Measurements from ENCODE around the gene NDNF.

NDNF gene

GRCh38 chr4:121070696-121071639 is 1.4 kb downstream of the NDNF start:
- no peak for DNase-seq

DNA sequence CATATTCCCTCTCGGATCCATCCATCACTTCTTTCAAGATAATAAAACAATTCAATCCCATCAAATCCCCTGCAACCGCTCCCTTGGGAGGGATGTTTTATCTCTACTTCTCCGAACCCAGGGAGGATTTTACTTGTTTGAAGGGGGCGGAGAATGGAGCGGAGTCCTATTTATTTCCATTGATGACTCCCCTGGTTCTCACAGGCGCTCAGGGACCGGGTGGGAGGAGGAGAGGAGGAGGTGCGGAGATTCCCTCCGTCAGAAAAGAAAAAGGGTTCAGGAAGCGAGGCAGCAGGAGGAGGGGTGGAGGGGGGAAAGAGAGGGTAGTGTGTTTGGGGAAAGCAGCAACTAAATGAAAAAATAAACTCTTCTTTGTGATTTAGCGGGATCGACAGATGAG is 2.1 kb downstream of the NDNF start:
- no peak for DNase-seq

GRCh38 chr4:121069430-121069829 is 2.9 kb downstream of the NDNF start:
- DNase-seq, result no peak

DNA sequence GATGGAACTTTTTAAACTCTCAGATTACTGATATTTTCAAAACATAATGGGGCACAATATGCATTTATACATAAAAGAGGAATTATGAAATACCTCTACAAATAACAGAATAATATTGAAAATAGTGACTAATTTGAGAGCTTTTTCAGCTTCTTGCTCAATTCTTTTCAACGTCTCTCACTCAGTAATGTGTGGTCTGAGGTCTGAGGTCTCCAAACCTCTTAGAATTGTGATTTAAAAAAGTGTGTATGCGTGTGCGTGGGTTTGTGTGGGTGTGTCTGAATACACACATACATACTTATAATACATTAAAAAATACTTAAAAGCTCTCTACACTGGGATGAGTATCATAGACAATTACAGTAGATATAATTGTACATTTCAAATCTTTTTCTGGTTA is 7.9 kb downstream of the NDNF start:
- DNase-seq, result no peak

GRCh38 chr4:121062521-121062920 is 9.8 kb downstream of the NDNF start:
- no peak for DNase-seq

- no peak for DNase-seq
These were observed 10.5 kb downstream of the NDNF start for GRCh38 chr4:121061861-121062260.

DNA sequence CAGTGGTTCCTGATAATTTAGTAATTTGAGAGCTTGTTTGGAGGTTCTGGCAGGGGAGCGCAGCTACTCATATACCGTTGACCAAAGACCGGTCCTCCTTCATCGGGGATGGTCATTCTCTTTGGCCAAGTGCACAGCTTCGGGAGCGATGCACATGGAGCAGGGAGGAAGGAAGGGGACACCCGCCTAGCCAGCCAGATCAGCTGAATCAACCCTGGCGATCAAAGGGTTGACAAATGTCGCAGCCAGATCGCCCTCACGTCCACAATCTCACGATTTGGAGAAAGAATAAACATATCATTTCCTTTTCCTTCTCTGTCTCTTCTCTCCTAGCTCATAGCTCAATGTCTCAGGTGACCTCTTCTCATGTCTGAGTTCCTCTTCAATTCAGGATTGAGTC is 11.1 kb downstream of the NDNF start:
- DNase-seq, result no peak

DNA sequence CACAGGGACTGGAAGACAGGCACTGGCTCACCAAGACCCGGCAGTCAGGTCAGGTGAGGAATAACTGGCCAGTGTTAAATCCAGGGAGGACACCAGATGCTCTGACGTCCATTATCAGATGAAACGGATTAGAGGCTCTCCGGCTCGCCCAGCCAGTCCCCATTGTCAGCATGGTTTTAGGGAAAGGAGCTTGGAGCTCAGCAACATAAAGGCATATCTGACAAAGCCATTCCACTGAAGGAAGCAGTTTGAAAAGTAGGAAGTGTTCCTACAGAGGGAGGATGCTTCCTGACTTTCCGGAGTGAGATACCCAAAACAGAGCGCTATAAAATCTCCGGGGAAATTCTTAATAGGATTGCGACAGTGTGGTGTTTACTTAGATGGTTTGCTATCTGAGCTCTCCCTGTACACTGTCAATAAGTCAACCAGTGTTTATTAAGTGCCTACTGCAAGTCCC is 14.8 kb downstream of the NDNF start:
- DNase-seq, result no peak

DNA sequence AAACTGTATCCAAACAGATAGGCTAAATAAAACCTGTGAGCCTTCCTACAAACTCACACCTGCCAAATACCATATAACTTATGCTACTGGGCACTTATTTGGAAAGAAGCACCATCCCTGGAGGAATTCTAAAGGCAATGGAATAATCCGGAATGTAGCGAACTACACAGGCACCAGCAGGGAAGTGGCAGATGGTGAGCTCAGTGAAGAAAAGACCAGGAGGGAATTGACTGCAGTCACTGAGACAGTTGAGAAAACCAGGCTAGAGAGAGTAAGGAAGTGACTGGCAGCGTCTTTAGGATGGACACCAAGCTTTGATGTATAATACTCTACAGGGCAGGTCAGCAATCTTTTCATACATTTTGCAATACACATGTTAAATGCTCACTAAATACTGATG is 16.3 kb downstream of the NDNF start:
- DNase-seq, result no peak

- DNase-seq, result no peak
These were observed 18.0 kb downstream of the NDNF start for GRCh38 chr4:121054373-121054772.

DNA sequence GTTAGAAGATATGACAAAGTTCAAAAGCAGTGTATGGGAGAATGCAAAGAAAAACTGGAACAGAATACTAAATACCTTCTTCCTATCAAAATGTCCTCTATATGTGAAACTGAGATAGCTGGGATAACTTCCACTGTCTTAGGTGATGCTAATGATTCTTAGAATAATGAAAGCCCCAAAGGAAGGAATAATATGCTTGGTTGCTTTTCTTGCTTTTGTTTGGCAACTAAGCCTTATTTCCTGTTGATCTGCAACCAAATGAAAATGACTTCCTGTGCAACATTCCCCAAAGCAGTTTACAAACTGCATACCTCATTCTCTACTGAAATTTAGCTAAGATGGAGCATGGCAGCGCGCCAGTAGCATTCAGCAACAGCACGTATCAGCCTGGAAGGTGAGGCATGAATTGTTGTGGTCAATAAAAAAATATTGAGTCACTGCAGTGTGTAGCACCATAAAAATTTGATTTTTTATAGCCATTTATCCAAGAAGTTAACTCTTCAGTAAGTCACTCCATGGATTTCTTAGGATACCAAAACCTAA is 18.7 kb downstream of the NDNF start:
- DNase-seq, result no peak

GRCh38 chr4:121050300-121050699 is 22.0 kb downstream of the NDNF start:
- no peak for DNase-seq

DNA sequence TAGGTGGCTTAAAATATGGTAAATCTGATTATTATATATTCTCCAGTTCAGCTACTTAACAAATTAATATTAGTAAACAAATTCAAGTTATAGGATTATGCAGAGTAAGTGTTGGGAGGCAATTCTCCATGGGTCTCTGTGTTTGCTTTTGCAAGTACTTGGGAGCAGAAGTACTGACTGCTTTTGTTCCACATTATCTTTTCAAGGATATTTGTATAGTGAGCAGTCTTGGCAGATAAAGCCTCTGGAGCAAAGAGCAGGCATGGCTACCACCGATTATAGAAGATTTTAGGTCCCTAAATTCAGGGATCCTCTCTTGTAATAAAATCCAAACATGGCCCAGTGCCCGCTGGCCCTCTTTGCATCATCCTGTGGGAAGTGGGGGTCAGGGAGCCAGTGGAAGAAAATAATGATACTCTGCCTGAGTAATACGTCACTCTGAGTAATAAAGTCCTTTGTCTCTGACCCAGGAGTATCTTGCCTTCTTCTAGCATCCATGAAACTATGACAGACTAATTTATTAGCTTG is 23.2 kb downstream of the NDNF start:
- no peak for DNase-seq

- DNase-seq, result no peak
These were observed 24.2 kb downstream of the NDNF start for GRCh38 chr4:121048165-121048564.

GRCh38 chr4:121041307-121042090 is 30.8 kb downstream of the NDNF start:
- DNase-seq, result no peak

DNA sequence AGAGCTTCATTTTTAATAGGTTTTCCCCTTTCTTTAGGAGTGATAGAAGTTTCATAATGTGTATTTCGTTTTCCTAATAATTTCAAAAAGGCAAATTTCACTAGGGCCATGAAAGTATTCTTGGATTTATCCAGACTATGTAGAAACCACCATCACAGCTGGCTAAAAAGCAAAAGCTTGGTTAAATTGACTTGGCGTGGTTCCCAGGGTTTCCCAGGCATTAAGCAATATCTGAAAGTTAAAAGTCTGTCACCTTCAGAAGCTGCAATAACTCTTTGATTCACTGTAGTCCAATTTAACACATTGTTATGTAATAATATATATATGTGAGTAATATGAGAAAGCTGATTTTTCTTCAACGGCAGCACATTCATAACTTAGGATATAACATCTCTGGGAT is 38.3 kb downstream of the NDNF start:
- no peak for DNase-seq

GRCh38 chr4:121030711-121031110 is 41.6 kb downstream of the NDNF start:
- DNase-seq, result no peak

DNA sequence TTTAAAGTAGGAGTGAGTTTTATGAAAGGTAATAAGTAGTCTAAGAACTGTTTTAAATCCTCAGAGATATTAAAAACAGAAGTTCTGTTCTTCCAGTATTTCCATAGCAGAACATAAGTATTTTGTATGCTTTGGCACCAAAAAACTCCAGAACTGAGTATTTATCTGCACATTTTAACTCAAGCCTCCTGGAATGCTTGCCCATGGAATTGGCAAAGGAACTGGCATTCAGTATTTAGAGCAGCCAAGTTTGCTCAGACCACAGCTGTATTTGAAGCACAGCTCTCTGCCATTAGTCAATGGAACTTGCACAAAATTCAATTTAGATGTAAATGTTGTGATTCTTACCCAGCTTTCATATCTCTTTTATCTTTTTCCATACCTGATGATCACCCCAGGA is 42.2 kb downstream of the NDNF start:
- no peak for DNase-seq

DNA sequence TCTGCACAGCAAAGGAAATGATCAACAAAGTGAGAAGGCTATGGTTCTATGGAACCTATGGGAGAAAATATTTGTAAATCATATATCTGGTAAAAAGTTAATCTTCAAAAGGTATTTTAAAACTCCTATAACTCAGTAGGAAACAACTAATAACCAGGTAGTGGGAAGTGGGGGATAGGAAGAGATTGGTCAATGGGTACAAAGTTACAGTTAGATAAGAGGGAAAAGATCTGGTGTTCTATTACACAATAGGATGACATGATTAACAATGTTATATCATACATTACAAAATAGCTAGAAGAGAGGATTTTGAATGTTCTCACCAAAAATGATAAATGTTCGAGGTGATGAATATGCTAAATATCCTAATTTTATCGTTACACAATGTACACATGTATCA is 46.3 kb downstream of the NDNF start:
- DNase-seq, result no peak

DNA sequence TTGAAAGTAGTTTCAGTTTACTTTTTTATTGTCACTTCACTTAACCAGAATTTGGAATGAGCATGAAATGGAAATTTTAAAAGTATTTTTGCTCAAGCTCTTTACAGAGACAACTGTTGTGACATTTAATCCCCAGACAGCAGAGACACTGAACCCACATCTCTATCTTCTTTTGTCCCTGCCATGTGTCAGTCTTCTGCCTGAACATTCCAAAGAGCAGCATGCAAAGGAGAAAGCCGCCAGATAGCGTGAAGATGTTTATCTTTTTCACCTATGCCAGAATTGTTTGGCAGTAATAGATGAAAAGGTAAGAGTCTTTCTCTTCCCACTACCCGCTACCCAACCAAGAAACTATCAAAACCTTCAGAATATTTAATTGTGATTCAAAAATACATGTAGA is 46.8 kb downstream of the NDNF start:
- DNase-seq, result no peak

DNA sequence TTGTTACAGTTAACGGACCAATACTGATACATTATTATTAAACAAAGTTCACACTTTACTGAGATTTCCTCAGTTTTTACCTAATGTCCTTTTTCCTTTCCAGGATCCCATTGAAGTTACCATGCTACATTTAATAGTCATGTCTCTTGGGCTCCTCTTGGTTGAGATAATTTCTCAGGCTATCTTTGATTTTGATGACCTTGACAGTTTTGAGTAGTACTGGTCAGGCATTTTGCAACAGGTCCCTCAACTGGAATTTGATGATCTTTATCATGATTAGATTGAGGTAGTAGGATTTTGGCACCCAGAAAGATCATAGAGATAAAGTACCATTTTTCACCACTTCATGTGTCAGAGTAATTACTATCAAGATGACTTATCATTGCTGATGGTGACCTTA is 53.8 kb downstream of the NDNF start:
- DNase-seq, result no peak

DNA sequence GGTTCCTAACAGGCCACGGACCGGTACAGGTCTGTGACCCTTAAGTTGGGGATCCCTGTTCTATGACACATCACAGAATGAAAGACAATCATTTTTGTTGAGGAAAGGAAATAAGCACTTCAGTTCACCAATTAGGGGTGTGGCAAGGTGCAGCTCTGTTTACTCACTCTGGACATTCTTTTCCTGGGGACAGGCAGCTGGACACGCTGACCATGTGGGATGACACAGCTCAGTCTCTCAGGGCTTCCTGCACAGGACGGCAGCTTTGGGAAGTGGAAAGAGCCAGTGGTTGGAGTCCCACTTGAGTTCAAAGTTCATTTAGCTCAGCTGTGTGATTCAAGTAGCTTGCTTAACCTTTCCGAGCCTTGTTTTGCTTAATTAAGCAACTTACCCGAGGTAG is 55.7 kb downstream of the NDNF start:
- DNase-seq, result no peak

GRCh38 chr4:121015421-121015820 is 56.9 kb downstream of the NDNF start:
- no peak for DNase-seq

- no peak for DNase-seq
These were observed 57.8 kb downstream of the NDNF start for GRCh38 chr4:121014544-121014943.
